Activated CD8-positive, alpha-beta T cell treated with anti-CD3 and anti-CD28 coated beads for 36 hours (primary cell): ENCODE measurements around the gene HS1BP3. TPM values are rescaled to one million over a fixed set of nuclear protein-coding genes. Genes with fewer than 3 reads are reported as not detected.

Experiments used
- ATAC-seq: fragments of 200-7000 bp; cut with Tn5 transposase; one replicate; pipeline ENCODE4 v1.10.0; 2021; ENCODE audit warnings: mild to moderate bottlenecking, moderate library complexity
- CTCF ChIA-PET: fragments of 350-600 bp; sonication (Branson Sonifier 250); formaldehyde crosslinking; loops from one replicate; lab custom pipeline; 2021; ENCODE audit warnings: antibody characterized with exemption; lab: Charles Lee
- POLR2A ChIA-PET: fragments of 350-600 bp; sonication (Branson Sonifier 250); formaldehyde crosslinking; loops from one replicate; lab custom pipeline; 2021; ENCODE audit warnings: antibody characterized with exemption; lab: Charles Lee
- DNase-seq: peaks from one replicate; pipeline ENCODE4 v3.0.0-alpha.2; 2020
- H3K27ac Mint-ChIP-seq: one replicate; pipeline ENCODE4 v1.8.0; 2021; ENCODE audit warnings: mild to moderate bottlenecking, mixed read lengths
- H3K27me3 Mint-ChIP-seq: one replicate; pipeline ENCODE4 v1.8.0; 2021; ENCODE audit warnings: mixed read lengths
- H3K36me3 Mint-ChIP-seq: one replicate; pipeline ENCODE4 v1.8.0; 2021; ENCODE audit warnings: low read depth, mixed read lengths
- H3K4me1 Mint-ChIP-seq: one replicate; pipeline ENCODE4 v1.8.0; 2021; ENCODE audit warnings: low read depth, mixed read lengths
- H3K4me3 Mint-ChIP-seq: one replicate; pipeline ENCODE4 v1.8.0; 2021; ENCODE audit warnings: mild to moderate bottlenecking, moderate library complexity, mixed read lengths
- H3K9me3 Mint-ChIP-seq: one replicate; pipeline ENCODE4 v1.8.0; 2021; ENCODE audit warnings: mixed read lengths
- CTCF ChIP-seq: fragments of 200-600 bp; IDR thresholded peaks from one replicate; pipeline ENCODE4 v1.8.0; 2022; ENCODE audit warnings: antibody characterized with exemption, mild to moderate bottlenecking
- intact Hi-C: fragments of 100-400 bp; cut with micrococcal nuclease; formaldehyde crosslinking; loops from one replicate; pipeline ENCODE4 v1.10.0; 2022
- total RNA-seq, 2 experiments: library from RNA; stranded (reverse); gene quantifications; one replicate each; pipeline ENCODE4 v1.2.3, GENCODE V29; 2021

The HS1BP3 gene
- total RNA-seq, 2 experiments from 2014 or later, result 6.5 to 7.9 TPM

- ChIA-PET POLR2A (no interaction called here), CTCF (interaction anchor here (1.1 kb wide), 1 partner anchor 50 kb away, joined by 3 read pairs; no protein-coding TSS in a partner anchor)
- Mint-ChIP-seq H3K4me1 (peaks cover 11% of the 10 kb centered on the region), H3K4me3 (no peak overlapping the region), H3K9me3 (no peaks in the 10 kb centered on the region), H3K27ac (no peak overlapping the region), H3K27me3 (no peaks in the 10 kb centered on the region), H3K36me3 (no peaks in the 10 kb centered on the region)
- ATAC-seq (no peak), DNase-seq (no peak)
- no peak for TF ChIP-seq CTCF
- intact Hi-C loops, result no loop called here
These were observed 58.5 kb downstream of the HS1BP3 start for GRCh38 chr2:20592106-20593071.

GRCh38 chr2:20590704-20591515 lies 60.0 kb downstream of the HS1BP3 start:
- Mint-ChIP-seq H3K27me3 (no peaks in the 10 kb centered on the region), H3K4me3 (no peak overlapping the region), H3K9me3 (no peaks in the 10 kb centered on the region), H3K27ac (no peak overlapping the region), H3K4me1 (peaks cover 6% of the 10 kb centered on the region), H3K36me3 (no peaks in the 10 kb centered on the region)
- ATAC-seq (no peak), DNase-seq (no peak)
- ChIA-PET POLR2A (interaction anchor here (1.3 kb wide), 1 partner anchor 28 kb away, joined by 4 read pairs; no protein-coding TSS in a partner anchor), CTCF (no interaction called here)
- TF ChIP-seq CTCF, result no peak
- intact Hi-C loops, result no loop called here

- ATAC-seq, result no peak
- intact Hi-C loops, result no loop called here
- H3K4me3 Mint-ChIP-seq, result no peak overlapping the region
- H3K9me3 Mint-ChIP-seq, result no peaks in the 10 kb centered on the region
- no peak overlapping the region for H3K27ac Mint-ChIP-seq
- DNase-seq, result no peak
- no peaks in the 10 kb centered on the region for H3K27me3 Mint-ChIP-seq
- H3K36me3 Mint-ChIP-seq, result no peaks in the 10 kb centered on the region
- ChIA-PET POLR2A (interaction anchor here (1.3 kb wide), 1 partner anchor 28 kb away, joined by 4 read pairs; no protein-coding TSS in a partner anchor), CTCF (no interaction called here)
- TF ChIP-seq CTCF, result no peak
- no peaks in the 10 kb centered on the region for H3K4me1 Mint-ChIP-seq
These were observed 60.8 kb downstream of the HS1BP3 start for GRCh38 chr2:20589975-20590703.

GRCh38 chr2:20588918-20589871 lies 61.7 kb downstream of the HS1BP3 start:
- Mint-ChIP-seq H3K9me3 (no peaks in the 10 kb centered on the region), H3K36me3 (no peaks in the 10 kb centered on the region), H3K27ac (no peak overlapping the region), H3K4me3 (no peak overlapping the region), H3K4me1 (no peaks in the 10 kb centered on the region), H3K27me3 (no peaks in the 10 kb centered on the region)
- ChIA-PET CTCF (interaction anchor here (1.6 kb wide), 1 partner anchor 12 kb away, joined by 3 read pairs; no protein-coding TSS in a partner anchor), POLR2A (interaction anchor here (1.0 kb wide), 1 partner anchor 22 kb away, joined by 3 read pairs; no protein-coding TSS in a partner anchor)
- no peak for ATAC-seq
- DNase-seq, result no peak
- intact Hi-C loops, result no loop called here
- no peak for TF ChIP-seq CTCF
